ENCODE data around the gene EDN2. TPM values are rescaled to one million over a fixed set of nuclear protein-coding genes. Genes with fewer than 3 reads are reported as not detected.

Gene EDN2
- total RNA-seq, 1 experiment from 2014 or later, result 0.28 TPM

GRCh38 chr1:41455479-41456332 lies 28.8 kb downstream of the EDN2 start:
- no TSS peak for BruUV-seq (replicated peaks)
- H3K9me3 Mint-ChIP-seq (ENCODE audit: low read depth, unreplicated experiment), result no peaks in the 10 kb centered on the region
- DNase-seq, result no peak
- CTCF ChIA-PET, result interaction anchor here (1.5 kb wide), 1 partner anchor 23 kb away, joined by 7 read pairs; no protein-coding TSS in a partner anchor
- no peak overlapping the region for H3K27ac Mint-ChIP-seq (ENCODE audit: unreplicated experiment)
- intact Hi-C loops (cut with micrococcal nuclease; ENCODE audit: unreplicated experiment), result no loop called here
- H3K4me3 Mint-ChIP-seq (ENCODE audit: low read depth, unreplicated experiment), result no peak overlapping the region
- no peak for TF ChIP-seq CTCF (IDR thresholded peaks at IDR 0.05; ENCODE audit: unreplicated experiment)
- H3K27me3 Mint-ChIP-seq (ENCODE audit: unreplicated experiment), result peaks cover 30% of the 10 kb centered on the region
- no peaks in the 10 kb centered on the region for H3K36me3 Mint-ChIP-seq (ENCODE audit: insufficient read depth, unreplicated experiment)
- H3K4me1 Mint-ChIP-seq (ENCODE audit: low read depth, unreplicated experiment), result no peaks in the 10 kb centered on the region

GRCh38 chr1:41454406-41454805 lies 30.1 kb downstream of the EDN2 start:
- H3K4me1 Mint-ChIP-seq (ENCODE audit: low read depth, unreplicated experiment), result no peaks in the 10 kb centered on the region
- H3K27me3 Mint-ChIP-seq (ENCODE audit: unreplicated experiment), result peaks cover 32% of the 10 kb centered on the region
- no peaks in the 10 kb centered on the region for H3K36me3 Mint-ChIP-seq (ENCODE audit: insufficient read depth, unreplicated experiment)
- no peak for TF ChIP-seq CTCF (IDR thresholded peaks at IDR 0.05; ENCODE audit: unreplicated experiment)
- intact Hi-C loops (cut with micrococcal nuclease; ENCODE audit: unreplicated experiment), result no loop called here
- DNase-seq, result peak; percentile 63
- CTCF ChIA-PET, result interaction anchor here (0.6 to 1.5 kb wide), 4 partner anchors 13 to 531 kb away, joined by 3 to 7 read pairs (median 4); partner anchors contain the start of gene EDN2
- no peak overlapping the region for H3K27ac Mint-ChIP-seq (ENCODE audit: unreplicated experiment)
- H3K9me3 Mint-ChIP-seq (ENCODE audit: low read depth, unreplicated experiment), result no peaks in the 10 kb centered on the region
- BruUV-seq (replicated peaks), result no TSS peak
- no peak overlapping the region for H3K4me3 Mint-ChIP-seq (ENCODE audit: low read depth, unreplicated experiment)

DNA sequence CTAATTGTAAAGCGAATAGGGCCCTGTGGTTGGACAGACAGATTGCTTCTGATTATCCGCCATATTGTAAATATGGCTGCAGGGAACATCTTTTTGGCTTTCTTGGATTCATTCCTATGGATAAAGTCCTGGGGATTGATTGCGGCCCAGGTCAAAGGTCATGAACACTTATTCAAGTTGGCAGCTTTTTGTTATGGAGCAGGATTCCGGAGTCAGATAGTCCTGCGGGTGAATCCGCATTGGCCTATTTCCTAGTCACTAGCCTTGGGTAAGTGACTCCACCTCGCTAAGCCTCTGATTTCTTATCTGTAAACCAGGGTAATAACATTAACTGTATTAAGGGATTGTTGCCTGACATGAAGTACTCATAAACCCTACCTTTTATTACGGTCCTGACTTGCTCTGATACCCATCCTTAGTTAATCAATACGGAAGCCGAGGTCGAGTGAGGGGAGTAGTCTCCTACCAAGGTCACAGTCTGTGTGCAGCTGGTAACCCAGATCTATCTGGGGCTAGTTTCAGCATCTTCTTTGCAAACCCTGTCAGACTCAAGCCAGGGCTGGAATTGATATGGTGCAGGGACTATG lies 31.7 kb downstream of the EDN2 start:
- no TSS peak for BruUV-seq (replicated peaks)
- DNase-seq, result no peak
- CTCF ChIA-PET, result no interaction called here
- peaks cover 33% of the 10 kb centered on the region for H3K27me3 Mint-ChIP-seq (ENCODE audit: unreplicated experiment)
- H3K4me1 Mint-ChIP-seq (ENCODE audit: low read depth, unreplicated experiment), result no peaks in the 10 kb centered on the region
- H3K27ac Mint-ChIP-seq (ENCODE audit: unreplicated experiment), result no peak overlapping the region
- intact Hi-C loops (cut with micrococcal nuclease; ENCODE audit: unreplicated experiment), result no loop called here
- no peaks in the 10 kb centered on the region for H3K9me3 Mint-ChIP-seq (ENCODE audit: low read depth, unreplicated experiment)
- H3K36me3 Mint-ChIP-seq (ENCODE audit: insufficient read depth, unreplicated experiment), result no peaks in the 10 kb centered on the region
- H3K4me3 Mint-ChIP-seq (ENCODE audit: low read depth, unreplicated experiment), result no peak overlapping the region
- no peak for TF ChIP-seq CTCF (IDR thresholded peaks at IDR 0.05; ENCODE audit: unreplicated experiment)

DNA sequence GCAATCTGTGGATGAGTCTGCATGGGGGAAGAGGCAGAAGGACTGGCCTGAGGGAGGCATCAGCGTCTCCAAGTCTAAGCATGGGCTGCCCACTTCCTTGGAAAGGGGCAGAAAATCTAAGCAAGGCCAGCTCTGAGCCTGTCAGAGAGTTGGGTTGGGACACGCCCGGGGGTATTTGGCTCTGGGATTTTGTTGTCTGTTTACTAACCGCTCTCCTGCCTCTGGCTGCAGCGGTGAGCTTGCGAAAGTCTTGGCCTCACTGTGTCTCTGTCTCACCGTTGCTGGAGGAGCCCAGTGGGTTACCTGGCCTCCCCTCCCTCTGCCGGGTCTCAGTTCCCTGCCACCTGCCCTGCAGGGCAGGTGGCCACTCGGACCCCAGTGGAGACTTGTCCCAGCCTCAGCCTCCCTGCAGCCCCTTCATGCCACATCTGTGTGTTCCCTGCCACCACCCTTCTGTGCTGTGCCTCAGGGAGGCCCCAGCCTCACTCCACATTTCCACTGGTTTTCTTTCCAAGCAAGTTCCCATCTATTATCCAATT lies 33.7 kb downstream of the EDN2 start:
- H3K9me3 Mint-ChIP-seq (ENCODE audit: low read depth, unreplicated experiment), result no peaks in the 10 kb centered on the region
- H3K36me3 Mint-ChIP-seq (ENCODE audit: insufficient read depth, unreplicated experiment), result peaks cover 4% of the 10 kb centered on the region
- peaks cover 45% of the 10 kb centered on the region for H3K27me3 Mint-ChIP-seq (ENCODE audit: unreplicated experiment)
- no peaks in the 10 kb centered on the region for H3K4me1 Mint-ChIP-seq (ENCODE audit: low read depth, unreplicated experiment)
- no peak for DNase-seq
- TF ChIP-seq CTCF (IDR thresholded peaks at IDR 0.05; ENCODE audit: unreplicated experiment), result no peak
- CTCF ChIA-PET, result no interaction called here
- BruUV-seq (replicated peaks), result no TSS peak
- no peak overlapping the region for H3K4me3 Mint-ChIP-seq (ENCODE audit: low read depth, unreplicated experiment)
- H3K27ac Mint-ChIP-seq (ENCODE audit: unreplicated experiment), result no peak overlapping the region
- intact Hi-C loops (cut with micrococcal nuclease; ENCODE audit: unreplicated experiment), result no loop called here

All from Calu3 (cell line).